Measurements from ENCODE around the gene DLG2. TPM values are rescaled to one million over a fixed set of nuclear protein-coding genes. Genes with fewer than 3 reads are reported as not detected.

DLG2 gene
- polyA plus RNA-seq, 3 donors, result 0.24 to 0.39 TPM; not detected in 1

DNA sequence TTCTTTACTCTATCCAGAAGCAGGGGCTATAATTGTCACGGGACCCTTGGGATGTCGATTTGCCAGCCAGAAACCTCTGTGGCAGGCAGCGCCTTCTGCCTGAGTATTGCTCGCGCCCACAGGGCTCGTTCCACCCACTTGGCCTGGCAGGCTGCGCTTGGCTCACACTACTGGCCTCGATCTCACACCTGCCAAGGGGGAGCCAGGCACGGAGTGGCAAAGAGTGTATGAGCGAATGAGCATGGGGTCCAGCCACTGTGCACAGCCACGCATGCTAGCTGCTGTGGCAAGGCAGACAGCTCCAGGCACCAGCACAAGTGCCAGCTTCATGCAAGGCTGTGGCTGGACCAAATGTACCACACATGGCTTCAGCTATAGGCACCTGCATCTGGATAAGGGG lies 599.8 kb downstream of the DLG2 start:
- TF ChIP-seq, protein P1, sequence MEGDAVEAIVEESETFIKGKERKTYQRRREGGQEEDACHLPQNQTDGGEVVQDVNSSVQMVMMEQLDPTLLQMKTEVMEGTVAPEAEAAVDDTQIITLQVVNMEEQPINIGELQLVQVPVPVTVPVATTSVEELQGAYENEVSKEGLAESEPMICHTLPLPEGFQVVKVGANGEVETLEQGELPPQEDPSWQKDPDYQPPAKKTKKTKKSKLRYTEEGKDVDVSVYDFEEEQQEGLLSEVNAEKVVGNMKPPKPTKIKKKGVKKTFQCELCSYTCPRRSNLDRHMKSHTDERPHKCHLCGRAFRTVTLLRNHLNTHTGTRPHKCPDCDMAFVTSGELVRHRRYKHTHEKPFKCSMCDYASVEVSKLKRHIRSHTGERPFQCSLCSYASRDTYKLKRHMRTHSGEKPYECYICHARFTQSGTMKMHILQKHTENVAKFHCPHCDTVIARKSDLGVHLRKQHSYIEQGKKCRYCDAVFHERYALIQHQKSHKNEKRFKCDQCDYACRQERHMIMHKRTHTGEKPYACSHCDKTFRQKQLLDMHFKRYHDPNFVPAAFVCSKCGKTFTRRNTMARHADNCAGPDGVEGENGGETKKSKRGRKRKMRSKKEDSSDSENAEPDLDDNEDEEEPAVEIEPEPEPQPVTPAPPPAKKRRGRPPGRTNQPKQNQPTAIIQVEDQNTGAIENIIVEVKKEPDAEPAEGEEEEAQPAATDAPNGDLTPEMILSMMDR (IDR thresholded peaks at IDR 0.05), result no peak

DNA sequence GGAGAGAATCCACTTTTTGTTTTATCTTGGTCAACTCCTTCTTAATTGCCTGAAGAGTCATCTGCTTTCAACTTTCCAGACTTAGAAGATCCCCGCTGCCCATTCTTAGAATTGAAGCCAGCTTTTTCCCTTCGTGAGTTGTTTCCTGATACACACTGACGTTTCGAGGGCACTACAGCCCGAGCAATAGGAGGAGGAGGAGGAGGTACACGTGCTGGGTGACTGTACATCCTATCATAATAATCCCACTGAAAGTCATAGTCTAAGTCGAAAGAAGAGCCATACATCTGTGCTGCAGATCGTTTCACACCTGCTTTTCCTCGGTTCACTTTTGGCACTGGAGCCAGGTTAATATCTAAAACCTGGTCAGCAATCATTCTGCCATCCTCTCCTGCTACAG lies 606.1 kb downstream of the DLG2 start:
- no peak overlapping the region for H3K4me3 Mint-ChIP-seq
- H3K27ac Mint-ChIP-seq, result no peak overlapping the region

More for the DNA sequence above, 599.8 kb downstream of the DLG2 start:
- peaks cover 5 to 21% (median 10%) of the 10 kb centered on the region in 7 donors for H3K9me3 Mint-ChIP-seq
- Histone ChIP-seq H3K4me1 (ENCODE audit: control insufficient read depth in 1 of 2, insufficient read depth in 2 of 2, low read length in 2 of 2) (no peaks in the 10 kb centered on the region), H3K9ac (ENCODE audit: insufficient read depth, low read length, poor library complexity, severe bottlenecking) (no peak overlapping the region), H3K36me3 (replicated peaks in 1 of 2; ENCODE audit: control insufficient read depth in 1 of 2, insufficient read depth in 2 of 2, low read length in 2 of 2) (no peaks in the 10 kb centered on the region), H4K20me1 (ENCODE audit: insufficient read depth, low read length) (no peaks in the 10 kb centered on the region), H3K79me2 (ENCODE audit: insufficient read depth, low read length) (no peaks in the 10 kb centered on the region), H3K27ac (ENCODE audit: low read depth in 1 of 2, low read length in 2 of 2) (no peak overlapping the region), H3K4me2 (replicated peaks; ENCODE audit: extremely low read depth, low read length, poor library complexity, severe bottlenecking) (no peak overlapping the region), H3K4me3 (replicated peaks in 1 of 3; ENCODE audit: low read depth in 2 of 3, low read length in 3 of 3) (no peak overlapping the region), H3K9me3 (replicated peaks in 1 of 2; ENCODE audit: control insufficient read depth in 1 of 2, insufficient read depth in 1 of 2, low read length in 2 of 2) (peaks cover 14 to 21% of the 10 kb centered on the region in 2 donors), H2AFZ (ENCODE audit: insufficient read depth, low read depth, low read length, poor library complexity, severe bottlenecking) (no peak overlapping the region), H3K27me3 (ENCODE audit: control insufficient read depth in 2 of 2, insufficient read depth in 2 of 2, low read length in 2 of 2) (no peaks in the 10 kb centered on the region)
- intact Hi-C loops (cut with micrococcal nuclease), result no loop called here
- H3K27ac Mint-ChIP-seq, result no peak overlapping the region
- H3K27me3 Mint-ChIP-seq (ENCODE audit: low read depth in 3 of 3), result peaks cover 0 to 1% (median 0%) of the 10 kb centered on the region in 3 donors
- no peak overlapping the region for H3K4me3 Mint-ChIP-seq
- no peaks in the 10 kb centered on the region for H3K36me3 Mint-ChIP-seq
- no peaks in the 10 kb centered on the region for H3K4me1 Mint-ChIP-seq
- DNase-seq, result no peak
- WGBS (ENCODE audit: insufficient coverage), result 97% methylated on average over 11 of the region's 11 CpGs

More for the DNA sequence above, 606.1 kb downstream of the DLG2 start:
- H3K9me3 ChIP-seq (replicated peaks in 1 of 2; ENCODE audit: control insufficient read depth in 1 of 2, insufficient read depth in 1 of 2, low read length in 2 of 2), result peaks cover 10 to 12% of the 10 kb centered on the region in 2 donors
- TF ChIP-seq, protein P1 (IDR thresholded peaks at IDR 0.05), result no peak
- 87% methylated on average over 4 of the region's 9 CpGs for WGBS (ENCODE audit: insufficient coverage)
- no peaks in the 10 kb centered on the region for H3K36me3 Mint-ChIP-seq
- intact Hi-C loops (cut with micrococcal nuclease), result no loop called here
- no peak overlapping the region for H3K9ac ChIP-seq (ENCODE audit: insufficient read depth, low read length, poor library complexity, severe bottlenecking)
- H3K4me1 Mint-ChIP-seq, result no peaks in the 10 kb centered on the region
- no peak for DNase-seq
- no peaks in the 10 kb centered on the region for H3K4me1 ChIP-seq (ENCODE audit: control insufficient read depth in 1 of 2, insufficient read depth in 2 of 2, low read length in 2 of 2)
- peaks cover 2 to 8% (median 5%) of the 10 kb centered on the region in 7 donors for H3K9me3 Mint-ChIP-seq
- no peaks in the 10 kb centered on the region for H3K27me3 ChIP-seq (ENCODE audit: control insufficient read depth in 2 of 2, insufficient read depth in 2 of 2, low read length in 2 of 2)
- no peaks in the 10 kb centered on the region for H3K36me3 ChIP-seq (replicated peaks in 1 of 2; ENCODE audit: control insufficient read depth in 1 of 2, insufficient read depth in 2 of 2, low read length in 2 of 2)
- H3K4me3 ChIP-seq (replicated peaks in 1 of 3; ENCODE audit: low read depth in 2 of 3, low read length in 3 of 3), result no peak overlapping the region
- H3K27me3 Mint-ChIP-seq (ENCODE audit: low read depth in 3 of 3), result peaks cover 0 to 1% (median 0%) of the 10 kb centered on the region in 3 donors
- H4K20me1 ChIP-seq (ENCODE audit: insufficient read depth, low read length), result no peaks in the 10 kb centered on the region
- no peaks in the 10 kb centered on the region for H3K79me2 ChIP-seq (ENCODE audit: insufficient read depth, low read length)
- H3K27ac ChIP-seq (ENCODE audit: low read depth in 1 of 2, low read length in 2 of 2), result no peak overlapping the region
- no peak overlapping the region for H3K4me2 ChIP-seq (replicated peaks; ENCODE audit: extremely low read depth, low read length, poor library complexity, severe bottlenecking)
- no peak overlapping the region for H2AFZ ChIP-seq (ENCODE audit: insufficient read depth, low read depth, low read length, poor library complexity, severe bottlenecking)

Data from CD14-positive monocyte (primary cell).